ENCODE results near the gene NDFIP1.
"Not testable (repeated sequence)": the region's sequence is repeated elsewhere in the genome, so short reads cannot be mapped to it uniquely, and the experiment has no call there.

The NDFIP1 gene

GRCh38 chr5:142120247-142120935 lies 11.8 kb downstream of the NDFIP1 start:
- no peak for DNase-seq

GRCh38 chr5:142122121-142122520 lies 13.5 kb downstream of the NDFIP1 start:
- DNase-seq = no peak

- DNase-seq = no peak
These were observed 16.8 kb downstream of the NDFIP1 start for GRCh38 chr5:142125378-142125777.

- no peak for DNase-seq
These were observed 17.4 kb downstream of the NDFIP1 start for GRCh38 chr5:142125963-142126362.

- no peak for DNase-seq
These were observed 20.2 kb downstream of the NDFIP1 start for GRCh38 chr5:142128675-142129208.

- no peak for DNase-seq
These were observed 21.0 kb downstream of the NDFIP1 start for GRCh38 chr5:142129446-142130066.

- DNase-seq = no peak
These were observed 22.8 kb downstream of the NDFIP1 start for GRCh38 chr5:142131394-142131793.

- DNase-seq = no peak
These were observed 24.3 kb downstream of the NDFIP1 start for GRCh38 chr5:142132916-142133315.

GRCh38 chr5:142133330-142134206 lies 25.0 kb downstream of the NDFIP1 start:
- no peak for DNase-seq

GRCh38 chr5:142134331-142135010 lies 25.9 kb downstream of the NDFIP1 start:
- no peak for DNase-seq

GRCh38 chr5:142141463-142141862 lies 32.9 kb downstream of the NDFIP1 start:
- no peak for DNase-seq

- DNase-seq = no peak
These were observed 35.3 kb downstream of the NDFIP1 start for GRCh38 chr5:142143878-142144277.

GRCh38 chr5:142145106-142145900 lies 36.7 kb downstream of the NDFIP1 start:
- DNase-seq = peak; percentile 29 to 50

- no peak for DNase-seq
These were observed 40.8 kb downstream of the NDFIP1 start for GRCh38 chr5:142149363-142149762.

GRCh38 chr5:142150431-142150830 lies 41.9 kb downstream of the NDFIP1 start:
- no peak for DNase-seq

- DNase-seq = peak; percentile 31 to 55
These were observed 43.1 kb downstream of the NDFIP1 start for GRCh38 chr5:142151436-142152383.

GRCh38 chr5:142152384-142152732 lies 43.8 kb downstream of the NDFIP1 start:
- DNase-seq = no peak

GRCh38 chr5:142153674-142154448 lies 45.3 kb downstream of the NDFIP1 start:
- no peak for DNase-seq

- not testable (repeated sequence) for DNase-seq
These were observed 45.9 kb downstream of the NDFIP1 start for GRCh38 chr5:142154449-142154841.

- no peak for DNase-seq
These were observed 48.4 kb downstream of the NDFIP1 start for GRCh38 chr5:142156839-142157463.
